AML-193 (cell line): ENCODE results near the gene SLC16A3.
"Not testable (repeated sequence)": the region's sequence is repeated elsewhere in the genome, so short reads cannot be mapped to it uniquely, and the experiment has no call there.

Experiments used
- DNase-seq, 2 experiments: peaks; one replicate each; lab custom pipeline; 2025; lab: John Stamatoyannopoulos, UW

SLC16A3 gene

DNA sequence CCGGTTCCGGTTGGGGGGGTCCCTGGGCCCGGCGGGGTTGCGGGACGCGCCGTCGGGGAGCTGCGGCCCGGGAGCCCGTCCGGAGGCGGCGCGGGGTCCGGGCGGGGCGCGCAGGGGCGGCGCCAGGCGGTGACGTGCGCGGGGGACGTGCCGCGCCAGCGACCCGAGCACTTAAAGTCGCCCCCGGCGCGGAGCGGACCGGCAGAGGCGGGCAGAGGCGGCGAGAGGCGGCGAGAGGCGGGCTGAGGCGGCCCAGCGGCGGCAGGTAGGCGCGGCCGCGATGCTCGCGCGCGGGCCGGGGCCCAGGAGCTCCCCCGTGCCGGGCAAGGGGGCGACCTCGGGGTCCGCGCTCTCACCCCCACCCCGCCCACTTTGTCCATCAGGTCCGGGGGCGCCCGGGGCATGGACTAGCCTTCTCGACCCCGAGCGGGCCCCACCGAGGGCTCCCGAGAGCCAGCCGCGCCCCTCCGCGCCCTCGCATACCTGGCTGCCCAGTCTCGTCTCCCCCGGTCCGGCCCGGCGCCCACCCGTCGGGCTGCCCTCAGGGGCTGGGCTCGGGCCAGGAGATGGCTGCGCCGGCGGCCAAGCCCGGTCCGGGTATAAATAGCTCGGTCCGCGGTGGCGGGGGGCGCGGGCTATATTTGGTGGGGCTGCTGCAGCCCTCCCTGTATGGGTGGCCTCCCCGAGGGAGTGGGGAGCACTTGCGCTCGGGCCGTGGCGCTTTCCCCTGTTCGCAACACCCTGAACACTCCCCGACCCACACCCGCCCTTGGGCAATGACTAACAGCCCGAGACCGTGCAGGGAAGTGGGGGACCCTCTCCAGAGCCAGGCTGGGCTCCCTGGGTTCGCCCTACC, at the start of gene SLC16A3:
SLC16A3 (plus strand) TSS at position 201 of the 856 bp plus-strand sequence. CDS start 6,967 bp downstream, outside the sequence.
- DNase-seq, result peak; percentile 68 to 76

DNA sequence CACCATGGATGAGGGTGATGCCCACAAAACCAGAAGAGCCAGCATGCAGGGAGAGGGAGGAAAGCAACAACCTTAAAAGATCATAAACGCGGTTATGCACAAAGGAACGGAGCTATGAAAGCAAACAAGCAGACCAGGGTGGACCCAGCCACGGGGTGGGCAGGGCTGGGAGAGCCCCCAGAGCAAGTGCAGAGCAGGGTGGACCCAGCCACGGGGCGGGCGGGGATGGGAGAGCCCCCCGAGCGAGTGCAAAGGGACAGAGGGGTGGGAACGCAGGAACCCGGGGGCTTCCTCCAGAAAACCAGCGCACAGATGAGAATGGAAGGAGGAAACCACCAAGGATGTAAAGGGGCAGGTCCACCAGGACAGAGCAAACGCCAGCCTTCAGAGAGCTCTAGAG, 49.4 kb upstream of the SLC16A3 start:
- DNase-seq, result no peak

DNA sequence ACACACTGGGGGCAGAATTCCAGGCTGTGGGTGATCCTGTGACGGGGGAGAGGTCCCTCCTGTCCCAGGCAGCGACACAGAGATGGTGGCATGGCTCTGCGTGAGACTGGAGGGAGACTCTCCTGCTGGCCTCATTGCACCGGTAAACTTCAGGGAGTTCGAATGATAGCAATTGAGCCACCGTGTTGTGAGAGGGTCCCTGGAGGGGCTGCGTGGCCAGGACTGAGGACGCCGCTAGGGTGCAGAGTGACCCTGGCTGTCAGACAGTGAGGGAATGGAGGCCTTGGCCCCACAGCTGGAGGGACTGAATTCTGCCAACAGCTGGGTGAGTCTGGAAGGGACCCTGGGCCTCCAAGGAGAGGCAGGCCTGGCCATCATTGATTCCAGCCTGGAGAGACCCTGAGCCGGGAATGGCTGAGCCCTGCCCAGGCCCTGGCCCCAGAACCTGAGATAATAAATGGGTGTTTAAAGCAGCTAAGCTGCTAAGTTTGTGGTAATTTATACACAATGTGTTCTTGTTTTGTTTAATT, 48.8 kb upstream of the SLC16A3 start:
- DNase-seq, result no peak

DNA sequence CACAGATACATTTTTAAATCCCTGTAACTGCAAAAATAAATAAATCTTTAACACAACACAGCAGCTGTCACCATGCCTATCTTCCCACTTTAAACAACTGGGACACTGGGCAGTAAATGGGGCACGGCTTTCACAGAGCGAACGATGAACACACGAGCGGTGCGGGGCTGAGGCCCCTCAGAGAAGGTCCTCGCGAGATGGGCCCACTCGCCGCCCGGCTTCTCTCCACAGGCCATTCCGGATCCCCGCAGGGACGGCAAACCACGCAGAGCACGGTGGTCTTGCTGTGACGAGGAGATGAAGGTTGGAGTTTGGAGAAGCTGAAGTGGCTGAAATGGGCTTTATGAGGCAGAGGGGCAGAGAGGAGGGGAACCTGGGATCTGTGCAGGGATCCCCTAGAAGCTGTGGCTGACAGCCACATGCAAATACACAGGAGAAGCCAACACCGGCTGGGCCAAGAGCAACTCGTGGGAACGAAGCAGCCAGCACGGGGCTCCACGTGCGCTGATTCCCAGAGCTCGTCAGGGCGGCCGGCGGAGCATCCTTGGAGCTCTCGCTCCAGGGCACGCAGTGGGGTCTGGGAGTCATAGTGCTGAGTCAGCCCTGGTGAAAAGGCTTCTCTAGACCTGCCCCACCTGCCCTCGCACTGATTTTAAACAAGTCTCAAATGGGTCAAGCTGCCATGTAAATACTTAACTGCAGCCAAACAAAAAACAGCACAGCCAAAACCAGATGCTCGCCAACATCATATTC, 47.9 kb upstream of the SLC16A3 start:
- no peak for DNase-seq

GRCh38 chr17:82184761-82185160, 44.1 kb upstream of the SLC16A3 start:
- no peak for DNase-seq

DNA sequence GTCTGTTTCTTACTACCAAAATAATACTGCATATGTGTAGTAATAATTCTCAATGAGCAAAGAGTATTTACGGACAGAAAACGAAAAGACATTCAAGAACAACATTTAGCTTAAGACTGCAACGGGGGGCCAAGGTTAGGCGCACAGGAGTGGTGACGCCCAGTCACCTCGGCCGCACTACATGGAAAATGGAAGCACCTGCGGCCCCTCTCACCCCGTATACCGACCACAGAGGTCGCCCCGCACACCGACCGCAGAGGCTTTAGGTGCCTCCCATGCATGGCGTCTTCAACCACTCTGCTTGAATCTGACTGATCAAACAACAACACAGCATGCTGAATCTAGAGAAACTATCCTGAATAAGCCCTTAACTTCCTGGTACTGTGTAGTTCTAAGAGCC, 42.6 kb upstream of the SLC16A3 start:
- DNase-seq, result no peak

- DNase-seq, result no peak
Observed at GRCh38 chr17:82187500-82187899, 41.3 kb upstream of the SLC16A3 start.

GRCh38 chr17:82188001-82188961, 40.6 kb upstream of the SLC16A3 start:
- DNase-seq, result no peak

DNA sequence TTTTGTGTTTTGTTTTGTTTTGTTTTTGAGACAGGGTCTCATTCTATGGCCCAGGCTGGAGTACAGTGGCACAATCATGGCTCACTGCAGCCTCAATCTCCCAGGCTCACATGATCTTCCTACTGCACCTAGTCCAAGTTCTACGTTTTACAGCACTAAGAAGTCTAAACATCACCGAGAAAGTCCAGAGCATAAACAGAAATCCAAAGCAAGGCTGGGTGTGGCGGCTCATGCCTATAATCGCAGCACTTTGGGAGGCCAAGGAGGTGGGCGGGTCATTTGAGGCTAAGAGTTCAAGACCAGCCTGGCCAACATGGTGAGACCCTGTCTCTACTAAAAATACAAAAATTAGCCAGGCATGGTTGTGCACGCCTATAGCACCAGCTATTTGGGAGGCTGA, 35.8 kb upstream of the SLC16A3 start:
- not testable (repeated sequence) for DNase-seq

- peak; percentile 38 to 52 for DNase-seq
Observed at GRCh38 chr17:82193520-82194220, 35.2 kb upstream of the SLC16A3 start.

DNA sequence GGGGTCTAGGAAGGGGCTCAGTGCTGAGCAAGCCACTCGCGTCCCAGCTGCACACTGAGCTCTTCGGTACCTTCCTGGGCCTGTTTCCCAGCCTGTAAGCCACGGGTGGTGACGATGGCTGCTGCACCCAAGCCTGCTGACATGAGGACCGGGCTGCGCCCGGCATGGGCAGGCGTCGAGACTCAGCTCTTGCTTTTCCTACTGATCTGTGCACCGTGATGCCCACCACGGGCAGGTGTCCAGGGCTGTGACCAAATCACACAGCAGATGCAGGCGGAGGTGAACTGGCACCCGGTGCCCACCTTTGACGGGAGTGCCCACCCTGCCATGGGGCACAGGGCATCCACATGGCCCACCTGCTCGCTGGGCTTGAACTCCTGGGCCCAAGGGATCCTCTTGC, 34.1 kb upstream of the SLC16A3 start:
- DNase-seq, result no peak

DNA sequence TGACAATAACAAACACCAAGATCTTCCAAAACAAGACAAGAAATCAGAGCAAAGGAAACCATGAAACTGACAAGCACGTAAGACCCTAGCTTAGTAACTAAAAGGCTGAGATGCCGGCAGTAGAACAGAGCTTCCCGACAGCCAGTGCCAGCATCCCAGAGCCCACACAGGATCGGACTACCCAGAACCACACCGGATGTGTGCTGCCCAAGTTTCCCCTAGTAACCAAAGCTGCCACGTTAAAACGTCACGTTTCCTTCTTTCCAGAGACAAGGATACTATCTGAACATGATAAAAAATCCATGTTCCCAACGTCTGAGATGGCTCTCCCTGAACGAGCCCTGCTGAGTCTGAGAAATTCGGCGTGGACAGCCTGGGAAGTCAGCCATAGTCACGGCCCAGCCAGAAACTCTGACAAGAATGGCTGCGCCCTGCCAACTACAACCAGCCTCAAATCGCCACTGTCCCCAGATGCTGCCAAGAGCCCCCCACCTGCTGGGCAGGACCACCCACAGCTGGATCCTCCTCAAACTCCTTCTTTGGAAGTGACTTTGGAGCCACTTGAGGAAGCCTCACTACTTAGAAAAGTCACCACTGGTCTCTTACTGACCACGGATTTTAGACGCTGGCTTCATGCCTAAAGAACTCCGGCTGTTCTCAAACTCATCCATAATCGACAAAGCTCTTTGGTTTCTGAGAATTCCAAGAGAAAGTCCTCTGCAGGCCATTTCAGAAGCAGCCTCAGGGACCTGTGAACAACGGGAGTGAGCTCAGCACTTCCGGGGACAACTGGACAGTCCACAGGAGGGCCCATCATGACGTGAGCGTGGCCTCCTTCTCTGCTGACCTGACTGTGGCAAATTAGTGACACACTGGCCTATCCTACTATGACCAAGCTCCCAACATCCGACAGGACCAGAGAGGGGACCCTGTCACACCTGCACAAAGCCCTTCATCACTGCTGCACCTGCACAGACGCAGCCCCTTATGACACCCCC, 32.9 kb upstream of the SLC16A3 start:
- no peak for DNase-seq

DNA sequence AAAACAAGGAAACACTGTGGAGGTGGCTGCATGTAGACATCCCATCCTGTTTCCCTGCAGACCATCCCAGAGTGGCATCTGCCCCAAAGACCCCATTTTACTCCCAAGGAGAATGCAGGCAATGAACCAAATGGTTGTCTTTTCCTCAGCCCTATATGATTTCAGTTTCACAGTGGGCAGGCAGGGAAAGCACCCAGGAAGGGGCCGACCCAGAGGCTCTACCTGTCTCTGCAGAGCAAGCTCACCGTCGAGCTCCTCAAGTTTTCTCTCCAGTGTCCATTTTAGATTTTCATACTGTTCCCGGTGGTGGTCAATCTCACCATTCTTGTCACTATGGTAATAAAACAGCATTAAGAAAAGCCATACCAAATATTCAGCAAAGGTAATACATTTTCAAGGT, 30.8 kb upstream of the SLC16A3 start:
- DNase-seq, result no peak

- DNase-seq, result no peak
Observed at GRCh38 chr17:82199496-82199895, 29.3 kb upstream of the SLC16A3 start.

DNA sequence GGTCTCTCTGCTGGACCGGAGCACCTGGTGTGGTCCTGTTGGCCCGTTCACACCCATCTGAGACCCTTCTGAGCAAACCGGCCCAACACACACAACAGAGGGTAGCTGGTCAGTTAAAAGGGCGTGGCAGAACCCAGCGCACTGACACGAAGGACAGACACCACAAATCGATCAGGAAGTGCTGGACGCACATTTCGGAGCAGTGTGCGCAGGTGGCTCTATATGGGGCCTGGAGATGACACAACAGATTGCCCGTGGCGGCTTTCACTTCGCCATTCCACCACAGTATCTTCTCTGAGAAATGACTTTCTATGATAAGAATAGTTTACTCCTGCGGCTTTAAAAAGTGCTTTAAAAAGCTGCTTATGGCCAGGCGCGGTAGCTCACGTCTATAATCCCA, 28.7 kb upstream of the SLC16A3 start:
- no peak for DNase-seq

- peak in 1 of 2 experiments; percentile 22 for DNase-seq
Observed at GRCh38 chr17:82200743-82201497, 27.9 kb upstream of the SLC16A3 start.

DNA sequence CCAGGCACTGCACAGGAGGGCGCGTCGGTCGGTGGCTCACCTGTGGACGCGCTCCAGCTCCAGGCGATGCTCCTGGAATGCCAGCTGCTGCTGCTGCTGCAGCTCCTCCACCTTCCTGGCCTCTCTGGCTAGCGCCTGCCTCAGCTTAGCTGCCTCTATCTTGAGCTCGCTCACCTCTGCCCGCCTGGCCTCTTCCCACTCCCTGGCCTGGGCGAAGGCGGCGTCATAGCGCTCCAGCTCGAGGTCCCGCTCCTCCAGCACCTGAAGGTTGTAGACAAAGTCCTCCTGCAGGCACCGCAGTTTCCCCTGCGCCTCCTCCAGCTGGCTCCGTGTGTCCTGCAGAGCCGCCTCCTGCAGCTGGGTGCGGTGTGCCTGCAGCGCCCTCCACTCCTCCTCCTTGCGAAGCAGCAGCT, 27.3 kb upstream of the SLC16A3 start:
- peak; percentile 8 to 18 for DNase-seq

- no peak for DNase-seq
Observed at GRCh38 chr17:82202981-82203380, 25.9 kb upstream of the SLC16A3 start.

DNA sequence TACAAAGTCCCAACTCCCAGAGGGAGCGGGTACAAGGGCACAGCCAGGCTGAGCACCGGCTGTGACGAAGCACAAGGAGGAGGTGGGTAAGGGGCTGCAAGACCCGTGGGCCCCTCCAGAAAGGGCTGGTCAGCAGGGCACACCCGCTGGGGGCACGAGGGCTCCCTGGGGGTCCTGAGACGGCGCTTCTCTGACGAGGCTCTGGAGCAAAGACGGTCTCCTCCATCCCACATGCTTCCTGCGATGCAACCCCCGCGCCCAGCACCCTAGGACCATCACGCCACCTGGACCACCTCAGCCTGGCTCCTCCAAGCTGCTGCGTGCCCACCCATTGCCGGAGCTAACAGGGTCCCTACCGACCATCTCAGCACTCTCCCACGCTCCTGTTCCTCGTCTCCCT, 24.9 kb upstream of the SLC16A3 start:
- no peak for DNase-seq
